HCT116 (cell line): ENCODE measurements around the gene TPRG1.

Experiments
- CBX3 ChIP-seq: IDR thresholded peaks from 2 replicates; pipeline ENCODE4 v1.6.1; 2012; ENCODE audit warnings: low read depth
- EZH2 ChIP-seq: fragments of 200-600 bp; sonication (generic); IDR thresholded peaks from 2 replicates; pipeline ENCODE4 v1.6.1; 2017; ENCODE audit warnings: antibody characterized with exemption, mixed run types
- EZH2phosphoT487 ChIP-seq: fragments of 200-600 bp; IDR thresholded peaks from 2 replicates; pipeline ENCODE4 v1.6.1; 2018; ENCODE audit warnings: antibody characterized with exemption, borderline replicate concordance
- JUND ChIP-seq: IDR thresholded peaks from 2 replicates; pipeline ENCODE4 v1.6.1; 2012
- POLR2A ChIP-seq: IDR thresholded peaks from 2 replicates; pipeline ENCODE4 v1.7.0; 2011; ENCODE audit warnings: borderline replicate concordance; ENCODE audit not compliant: insufficient read depth, insufficient read length; ENCODE audit errors: extremely low read depth
- POLR2AphosphoS5 ChIP-seq: IDR thresholded peaks from 2 replicates; pipeline ENCODE4 v1.6.1; 2011; ENCODE audit warnings: mild to moderate bottlenecking, low read depth, low read length, moderate library complexity
- RAD21 ChIP-seq: IDR thresholded peaks from 2 replicates; pipeline ENCODE4 v1.6.1; 2012; ENCODE audit warnings: low read depth, mild to moderate bottlenecking
- TF ChIP-seq, protein P1 (sequence below), 3 experiments: fragments of 200-600 bp in 1 of 3; sonication (generic) in 1 of 3; IDR thresholded peaks in 2 of 3; conservative IDR thresholded peaks in 1 of 3; 2 replicates each; pipeline ENCODE4 v1.5.1; 2012 to 2017; ENCODE audit warnings: low read depth in 2 of 3, low read length in 2 of 3, antibody characterized with exemption in 1 of 3, borderline replicate concordance in 1 of 3, control low read depth in 1 of 3, mild to moderate bottlenecking in 1 of 3, mixed read lengths in 1 of 3, mixed run types in 1 of 3, moderate library complexity in 1 of 3; ENCODE audit not compliant: insufficient read depth in 1 of 3
- TF ChIP-seq, protein P2 (sequence below): IDR thresholded peaks from 2 replicates; pipeline ENCODE4 v1.6.1; 2012
- TF ChIP-seq, protein P3 (sequence below): IDR thresholded peaks from 2 replicates; pipeline ENCODE4 v1.6.1; 2012
- TF ChIP-seq, protein P4 (sequence below): IDR thresholded peaks from 2 replicates; pipeline ENCODE4 v1.6.1; 2012; ENCODE audit warnings: low read depth

DNA sequence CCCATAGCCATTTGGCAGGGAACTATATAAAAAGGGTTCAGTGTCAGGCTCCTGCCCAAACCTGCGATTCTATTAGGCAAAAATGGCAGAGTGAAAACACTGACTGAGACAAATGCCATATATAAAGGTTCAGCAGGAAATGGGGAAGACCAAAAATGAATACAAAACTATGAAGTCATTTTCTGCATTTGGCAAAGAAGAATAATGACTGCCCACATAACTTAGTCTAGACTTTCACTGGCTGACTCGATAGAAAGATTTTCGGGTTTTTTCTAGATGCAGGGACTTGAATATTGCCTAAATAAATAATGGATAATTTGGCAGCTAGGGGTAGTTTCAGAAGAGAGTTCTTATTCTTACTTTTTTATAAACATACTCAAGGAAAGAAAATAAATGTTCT is 178.0 kb downstream of the TPRG1 start:
- TF ChIP-seq, protein P1, sequence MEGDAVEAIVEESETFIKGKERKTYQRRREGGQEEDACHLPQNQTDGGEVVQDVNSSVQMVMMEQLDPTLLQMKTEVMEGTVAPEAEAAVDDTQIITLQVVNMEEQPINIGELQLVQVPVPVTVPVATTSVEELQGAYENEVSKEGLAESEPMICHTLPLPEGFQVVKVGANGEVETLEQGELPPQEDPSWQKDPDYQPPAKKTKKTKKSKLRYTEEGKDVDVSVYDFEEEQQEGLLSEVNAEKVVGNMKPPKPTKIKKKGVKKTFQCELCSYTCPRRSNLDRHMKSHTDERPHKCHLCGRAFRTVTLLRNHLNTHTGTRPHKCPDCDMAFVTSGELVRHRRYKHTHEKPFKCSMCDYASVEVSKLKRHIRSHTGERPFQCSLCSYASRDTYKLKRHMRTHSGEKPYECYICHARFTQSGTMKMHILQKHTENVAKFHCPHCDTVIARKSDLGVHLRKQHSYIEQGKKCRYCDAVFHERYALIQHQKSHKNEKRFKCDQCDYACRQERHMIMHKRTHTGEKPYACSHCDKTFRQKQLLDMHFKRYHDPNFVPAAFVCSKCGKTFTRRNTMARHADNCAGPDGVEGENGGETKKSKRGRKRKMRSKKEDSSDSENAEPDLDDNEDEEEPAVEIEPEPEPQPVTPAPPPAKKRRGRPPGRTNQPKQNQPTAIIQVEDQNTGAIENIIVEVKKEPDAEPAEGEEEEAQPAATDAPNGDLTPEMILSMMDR (IDR thresholded peaks at IDR 0.05 in 2 of 3, conservative IDR thresholded peaks at IDR 0.05 in 1 of 3; ENCODE audit: borderline replicate concordance in 1 of 3, insufficient read depth in 1 of 3, low read depth in 2 of 3, low read length in 2 of 3) = no peak
- TF ChIP-seq JUND (no peak), CBX3 (no peak), EZH2phosphoT487 (no peak), POLR2AphosphoS5 (no peak), POLR2A (no peak), EZH2 (no peak), RAD21 (no peak)
- TF ChIP-seq, protein P2, sequence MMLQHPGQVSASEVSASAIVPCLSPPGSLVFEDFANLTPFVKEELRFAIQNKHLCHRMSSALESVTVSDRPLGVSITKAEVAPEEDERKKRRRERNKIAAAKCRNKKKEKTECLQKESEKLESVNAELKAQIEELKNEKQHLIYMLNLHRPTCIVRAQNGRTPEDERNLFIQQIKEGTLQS = no peak
- TF ChIP-seq, protein P3, sequence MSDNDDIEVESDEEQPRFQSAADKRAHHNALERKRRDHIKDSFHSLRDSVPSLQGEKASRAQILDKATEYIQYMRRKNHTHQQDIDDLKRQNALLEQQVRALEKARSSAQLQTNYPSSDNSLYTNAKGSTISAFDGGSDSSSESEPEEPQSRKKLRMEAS = no peak
- TF ChIP-seq, protein P4, sequence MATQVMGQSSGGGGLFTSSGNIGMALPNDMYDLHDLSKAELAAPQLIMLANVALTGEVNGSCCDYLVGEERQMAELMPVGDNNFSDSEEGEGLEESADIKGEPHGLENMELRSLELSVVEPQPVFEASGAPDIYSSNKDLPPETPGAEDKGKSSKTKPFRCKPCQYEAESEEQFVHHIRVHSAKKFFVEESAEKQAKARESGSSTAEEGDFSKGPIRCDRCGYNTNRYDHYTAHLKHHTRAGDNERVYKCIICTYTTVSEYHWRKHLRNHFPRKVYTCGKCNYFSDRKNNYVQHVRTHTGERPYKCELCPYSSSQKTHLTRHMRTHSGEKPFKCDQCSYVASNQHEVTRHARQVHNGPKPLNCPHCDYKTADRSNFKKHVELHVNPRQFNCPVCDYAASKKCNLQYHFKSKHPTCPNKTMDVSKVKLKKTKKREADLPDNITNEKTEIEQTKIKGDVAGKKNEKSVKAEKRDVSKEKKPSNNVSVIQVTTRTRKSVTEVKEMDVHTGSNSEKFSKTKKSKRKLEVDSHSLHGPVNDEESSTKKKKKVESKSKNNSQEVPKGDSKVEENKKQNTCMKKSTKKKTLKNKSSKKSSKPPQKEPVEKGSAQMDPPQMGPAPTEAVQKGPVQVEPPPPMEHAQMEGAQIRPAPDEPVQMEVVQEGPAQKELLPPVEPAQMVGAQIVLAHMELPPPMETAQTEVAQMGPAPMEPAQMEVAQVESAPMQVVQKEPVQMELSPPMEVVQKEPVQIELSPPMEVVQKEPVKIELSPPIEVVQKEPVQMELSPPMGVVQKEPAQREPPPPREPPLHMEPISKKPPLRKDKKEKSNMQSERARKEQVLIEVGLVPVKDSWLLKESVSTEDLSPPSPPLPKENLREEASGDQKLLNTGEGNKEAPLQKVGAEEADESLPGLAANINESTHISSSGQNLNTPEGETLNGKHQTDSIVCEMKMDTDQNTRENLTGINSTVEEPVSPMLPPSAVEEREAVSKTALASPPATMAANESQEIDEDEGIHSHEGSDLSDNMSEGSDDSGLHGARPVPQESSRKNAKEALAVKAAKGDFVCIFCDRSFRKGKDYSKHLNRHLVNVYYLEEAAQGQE = no peak
